ENCODE data around the gene GNAQ. TPM values are rescaled to one million over a fixed set of nuclear protein-coding genes. Genes with fewer than 3 reads are reported as not detected.

The GNAQ gene
- polyA plus RNA-seq, 1 experiment: 21.4 TPM

DNA sequence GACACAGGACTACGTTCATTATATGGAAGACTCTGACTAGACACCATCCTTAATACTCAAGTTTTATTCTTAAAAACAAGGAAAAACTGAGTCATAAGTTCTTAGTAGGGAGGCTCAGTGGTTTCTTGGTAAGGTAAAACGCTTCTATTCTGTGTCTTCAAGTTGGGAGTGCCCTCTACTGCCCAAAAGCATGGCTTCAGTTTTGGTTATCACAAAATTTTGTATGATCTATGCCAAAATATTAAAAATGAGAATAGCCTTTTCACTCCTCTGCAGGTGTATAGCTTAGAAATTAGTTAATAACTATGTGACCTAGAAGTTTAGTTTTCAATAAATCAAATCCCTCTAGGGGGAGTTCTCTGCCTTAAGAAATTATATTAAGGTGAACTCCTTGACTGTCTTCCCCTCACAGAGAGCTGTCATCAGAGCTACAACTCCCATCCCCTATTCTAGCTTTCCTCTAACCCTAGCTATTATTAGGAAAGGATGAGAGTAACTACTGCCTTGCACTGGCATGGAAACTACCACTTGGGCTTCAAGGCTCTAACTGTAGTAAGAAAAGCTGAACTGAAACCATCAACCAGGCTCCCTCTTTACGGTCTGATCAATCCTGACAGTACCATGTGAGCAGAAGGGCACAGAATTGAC lies 189.7 kb downstream of the GNAQ start:
- CTCF ChIA-PET: interaction anchor here (0.5 to 2.1 kb wide), 10 partner anchors 10 to 406 kb away, joined by 3 to 10 read pairs (median 3); no protein-coding TSS in a partner anchor
- H3K36me3 ChIP-seq (ENCODE audit: control insufficient read depth, insufficient read depth, low read length): no peaks in the 10 kb centered on the region
- POLR2A ChIA-PET: no interaction called here
- TF ChIP-seq, protein P1, sequence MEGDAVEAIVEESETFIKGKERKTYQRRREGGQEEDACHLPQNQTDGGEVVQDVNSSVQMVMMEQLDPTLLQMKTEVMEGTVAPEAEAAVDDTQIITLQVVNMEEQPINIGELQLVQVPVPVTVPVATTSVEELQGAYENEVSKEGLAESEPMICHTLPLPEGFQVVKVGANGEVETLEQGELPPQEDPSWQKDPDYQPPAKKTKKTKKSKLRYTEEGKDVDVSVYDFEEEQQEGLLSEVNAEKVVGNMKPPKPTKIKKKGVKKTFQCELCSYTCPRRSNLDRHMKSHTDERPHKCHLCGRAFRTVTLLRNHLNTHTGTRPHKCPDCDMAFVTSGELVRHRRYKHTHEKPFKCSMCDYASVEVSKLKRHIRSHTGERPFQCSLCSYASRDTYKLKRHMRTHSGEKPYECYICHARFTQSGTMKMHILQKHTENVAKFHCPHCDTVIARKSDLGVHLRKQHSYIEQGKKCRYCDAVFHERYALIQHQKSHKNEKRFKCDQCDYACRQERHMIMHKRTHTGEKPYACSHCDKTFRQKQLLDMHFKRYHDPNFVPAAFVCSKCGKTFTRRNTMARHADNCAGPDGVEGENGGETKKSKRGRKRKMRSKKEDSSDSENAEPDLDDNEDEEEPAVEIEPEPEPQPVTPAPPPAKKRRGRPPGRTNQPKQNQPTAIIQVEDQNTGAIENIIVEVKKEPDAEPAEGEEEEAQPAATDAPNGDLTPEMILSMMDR (IDR thresholded peaks at IDR 0.05; ENCODE audit: insufficient read depth, low read depth, low read length): peak; percentile 36; the same call in 1 of the 2 replicates
- H3K4me3 ChIP-seq (ENCODE audit: low read depth, low read length): no peak overlapping the region
- DNase-seq (ENCODE audit: low read depth): no peak
- no peaks in the 10 kb centered on the region for H3K27me3 ChIP-seq (ENCODE audit: control insufficient read depth, insufficient read depth, low read length)

DNA sequence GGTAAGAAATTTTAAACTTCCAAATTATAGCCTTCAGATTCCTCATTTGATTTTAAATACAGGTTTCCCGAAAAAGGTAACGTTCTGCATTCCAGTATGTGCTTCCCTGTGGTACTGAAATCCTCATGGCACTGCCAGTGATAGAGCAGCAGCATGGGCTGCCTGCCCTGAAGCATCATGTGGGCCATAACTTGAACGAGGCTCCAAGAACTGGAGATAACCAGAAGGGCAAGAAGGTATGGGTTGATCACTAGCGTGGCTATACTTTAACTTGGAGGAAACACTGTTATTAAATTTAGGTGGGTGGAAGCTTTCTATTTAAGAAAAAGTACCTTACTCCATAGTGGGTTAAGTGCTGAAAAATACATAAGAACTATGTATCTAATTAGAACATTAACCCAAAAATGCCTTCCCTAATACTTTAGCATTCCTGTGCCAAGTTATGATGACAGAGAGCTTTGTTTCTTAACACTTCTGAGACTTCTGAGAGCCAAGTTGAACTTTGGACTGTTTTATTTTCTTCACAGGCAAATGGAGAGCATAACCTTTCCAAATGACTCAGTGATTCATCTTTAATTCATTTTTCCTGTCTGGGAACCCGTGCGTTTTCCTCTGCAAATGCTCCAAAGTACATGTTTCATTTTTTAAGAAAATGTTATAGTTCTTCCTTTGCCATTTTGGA lies 192.0 kb downstream of the GNAQ start:
- ChIA-PET POLR2A (no interaction called here), CTCF (interaction anchor here (1.2 kb wide), 1 partner anchor 196 kb away, joined by 4 read pairs; no protein-coding TSS in a partner anchor)
- TF ChIP-seq, protein P1 (IDR thresholded peaks at IDR 0.05; ENCODE audit: insufficient read depth, low read depth, low read length): no peak
- H3K4me3 ChIP-seq (ENCODE audit: low read depth, low read length): no peak overlapping the region
- H3K27me3 ChIP-seq (ENCODE audit: control insufficient read depth, insufficient read depth, low read length): no peaks in the 10 kb centered on the region
- DNase-seq (ENCODE audit: low read depth): no peak
- H3K36me3 ChIP-seq (ENCODE audit: control insufficient read depth, insufficient read depth, low read length): no peaks in the 10 kb centered on the region

DNA sequence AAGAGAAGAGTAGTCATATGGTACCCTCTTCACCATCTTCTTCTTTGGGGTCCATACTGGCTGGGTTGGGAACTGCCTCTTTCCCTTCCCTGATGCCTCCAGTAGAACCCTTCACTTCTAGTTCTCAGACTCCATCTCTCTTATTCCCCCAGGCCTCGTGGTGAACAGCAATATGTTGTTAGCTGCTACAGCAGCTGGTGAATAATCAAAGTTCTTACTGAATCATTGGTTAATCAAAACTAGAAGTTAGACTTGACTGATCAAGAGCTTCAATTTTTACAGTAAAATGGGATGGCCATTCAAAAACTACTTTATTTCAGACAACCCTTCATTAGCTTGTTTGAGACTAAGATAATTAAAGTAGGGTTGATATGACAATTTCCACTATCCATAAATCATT lies 192.6 kb downstream of the GNAQ start:
- Histone ChIP-seq H3K36me3 (ENCODE audit: control insufficient read depth, insufficient read depth, low read length) (no peaks in the 10 kb centered on the region), H3K27me3 (ENCODE audit: control insufficient read depth, insufficient read depth, low read length) (no peaks in the 10 kb centered on the region), H3K4me3 (ENCODE audit: low read depth, low read length) (no peak overlapping the region)
- TF ChIP-seq, protein P1 (IDR thresholded peaks at IDR 0.05; ENCODE audit: insufficient read depth, low read depth, low read length): no peak
- no peak for DNase-seq (ENCODE audit: low read depth)
- POLR2A ChIA-PET: no interaction called here
- CTCF ChIA-PET: interaction anchor here (1.2 kb wide), 1 partner anchor 197 kb away, joined by 4 read pairs; no protein-coding TSS in a partner anchor

DNA sequence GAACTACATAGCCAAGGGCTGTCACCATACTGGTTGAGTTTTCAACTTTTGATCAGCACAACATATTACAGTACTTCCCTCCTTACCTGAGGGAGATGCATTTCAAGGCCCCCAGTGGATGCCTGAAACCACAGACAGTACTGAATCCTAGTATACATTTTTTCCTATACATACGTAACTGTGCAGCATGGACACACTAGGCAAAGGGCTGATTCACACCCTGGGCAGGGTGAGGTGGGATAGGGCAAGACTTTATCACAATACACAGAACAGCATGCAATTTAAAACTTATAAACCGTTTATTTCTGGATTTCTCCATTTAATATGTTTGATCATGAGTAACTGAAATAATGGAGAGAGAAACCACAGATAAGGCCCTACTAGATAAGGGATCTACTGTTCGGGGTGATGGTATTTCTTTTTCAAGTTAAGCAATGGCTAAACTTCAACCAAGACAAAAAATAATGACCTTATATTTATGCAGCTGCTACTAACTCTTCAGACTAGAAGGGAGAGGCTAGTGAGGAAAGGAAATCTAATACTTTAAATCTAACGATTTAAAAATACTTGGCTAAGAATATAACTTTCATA lies 196.6 kb downstream of the GNAQ start:
- no peak for DNase-seq (ENCODE audit: low read depth)
- H3K4me3 ChIP-seq (ENCODE audit: low read depth, low read length): no peak overlapping the region
- CTCF ChIA-PET: interaction anchor here (0.7 kb wide), 1 partner anchor 565 kb away, joined by 3 read pairs; no protein-coding TSS in a partner anchor
- TF ChIP-seq, protein P1 (IDR thresholded peaks at IDR 0.05; ENCODE audit: insufficient read depth, low read depth, low read length): no peak
- no peaks in the 10 kb centered on the region for H3K36me3 ChIP-seq (ENCODE audit: control insufficient read depth, insufficient read depth, low read length)
- H3K27me3 ChIP-seq (ENCODE audit: control insufficient read depth, insufficient read depth, low read length): no peaks in the 10 kb centered on the region
- POLR2A ChIA-PET: interaction anchor here (0.6 kb wide), 1 partner anchor 976 kb away, joined by 6 read pairs; no protein-coding TSS in a partner anchor

All from BJ (cell line).